ENCODE results near the gene CLEC2L. TPM values are rescaled to one million over a fixed set of nuclear protein-coding genes. Genes with fewer than 3 reads are reported as not detected.

The CLEC2L gene
- total RNA-seq, 1 experiment from 2014 or later: not detected

- Histone ChIP-seq H3K27ac (no peak overlapping the region), H3F3A (ENCODE audit: insufficient read depth, low read depth) (peaks cover 2% of the 10 kb centered on the region; the same call in 1 of the 2 replicates), H3K4me2 (no peak overlapping the region), H3K4me3 (no peak overlapping the region), H3K4me1 (replicated peaks; ENCODE audit: insufficient read depth) (no peaks in the 10 kb centered on the region), H3K36me3 (ENCODE audit: low read depth) (no peaks in the 10 kb centered on the region), H3K9me2 (ENCODE audit: insufficient read depth) (no peaks in the 10 kb centered on the region), H3K9me3 (ENCODE audit: insufficient read depth, low read depth) (0 out of 2 replicates have a peak, but pooled peaks cover 3% of the 10 kb centered on the region), H3K27me3 (ENCODE audit: insufficient read depth, low read depth) (no peaks in the 10 kb centered on the region), H3K79me2 (ENCODE audit: low read depth) (no peaks in the 10 kb centered on the region), H4K20me1 (ENCODE audit: insufficient read depth) (no peaks in the 10 kb centered on the region), H2AFZ (no peak overlapping the region)
- intact Hi-C loops (cut with micrococcal nuclease; ENCODE audit: unreplicated experiment): no loop called here
- BruUV-seq (replicated peaks): no TSS peak
- CTCF ChIA-PET: interaction anchor here (0.5 to 0.7 kb wide), 3 partner anchors 13 to 1747 kb away, joined by 4 to 16 read pairs (median 8); no protein-coding TSS in a partner anchor
- TF ChIP-seq CTCF (conservative IDR thresholded peaks at IDR 0.05) (no peak), EZH2 (IDR thresholded peaks at IDR 0.05; ENCODE audit: low read depth) (no peak)
- DNase-seq: peak in 1 of 2 experiments; percentile 42
- POLR2A ChIA-PET (ENCODE audit: unreplicated experiment): interaction anchor here (0.5 to 0.6 kb wide), 2 partner anchors 37 to 215 kb away, joined by 5 read pairs; no protein-coding TSS in a partner anchor
Measured at GRCh38 chr7:139490130-139490529, 33.4 kb upstream of the CLEC2L start.

GRCh38 chr7:139492293-139492692 is 31.2 kb upstream of the CLEC2L start:
- no peak overlapping the region for H3K4me3 ChIP-seq
- BruUV-seq (replicated peaks): no TSS peak
- no peaks in the 10 kb centered on the region for H3K4me1 ChIP-seq (replicated peaks; ENCODE audit: insufficient read depth)
- H4K20me1 ChIP-seq (ENCODE audit: insufficient read depth): no peaks in the 10 kb centered on the region
- TF ChIP-seq EZH2 (IDR thresholded peaks at IDR 0.05; ENCODE audit: low read depth): no peak
- no peak for TF ChIP-seq CTCF (conservative IDR thresholded peaks at IDR 0.05)
- H3F3A ChIP-seq (ENCODE audit: insufficient read depth, low read depth): peaks cover 2% of the 10 kb centered on the region; the same call in 1 of the 2 replicates
- POLR2A ChIA-PET (ENCODE audit: unreplicated experiment): no interaction called here
- H2AFZ ChIP-seq: no peak overlapping the region
- H3K27ac ChIP-seq: no peak overlapping the region
- DNase-seq: no peak
- no peaks in the 10 kb centered on the region for H3K9me2 ChIP-seq (ENCODE audit: insufficient read depth)
- no peak overlapping the region for H3K4me2 ChIP-seq
- intact Hi-C loops (cut with micrococcal nuclease; ENCODE audit: unreplicated experiment): no loop called here
- H3K79me2 ChIP-seq (ENCODE audit: low read depth): no peaks in the 10 kb centered on the region
- no peaks in the 10 kb centered on the region for H3K36me3 ChIP-seq (ENCODE audit: low read depth)
- CTCF ChIA-PET: no interaction called here
- 0 out of 2 replicates have a peak, but pooled peaks cover 3% of the 10 kb centered on the region for H3K9me3 ChIP-seq (ENCODE audit: insufficient read depth, low read depth)
- H3K27me3 ChIP-seq (ENCODE audit: insufficient read depth, low read depth): no peaks in the 10 kb centered on the region

GRCh38 chr7:139494835-139495579 is 28.5 kb upstream of the CLEC2L start:
- Histone ChIP-seq H3K79me2 (ENCODE audit: low read depth) (no peaks in the 10 kb centered on the region), H3K36me3 (ENCODE audit: low read depth) (no peaks in the 10 kb centered on the region), H4K20me1 (ENCODE audit: insufficient read depth) (no peaks in the 10 kb centered on the region), H3K9me3 (ENCODE audit: insufficient read depth, low read depth) (0 out of 2 replicates have a peak, but pooled peaks cover 3% of the 10 kb centered on the region), H2AFZ (no peak overlapping the region), H3K9me2 (ENCODE audit: insufficient read depth) (no peaks in the 10 kb centered on the region), H3K4me1 (replicated peaks; ENCODE audit: insufficient read depth) (no peaks in the 10 kb centered on the region), H3K4me3 (no peak overlapping the region), H3F3A (ENCODE audit: insufficient read depth, low read depth) (peaks cover 2% of the 10 kb centered on the region; the same call in 1 of the 2 replicates), H3K4me2 (no peak overlapping the region), H3K27ac (no peak overlapping the region), H3K27me3 (ENCODE audit: insufficient read depth, low read depth) (no peaks in the 10 kb centered on the region)
- BruUV-seq (replicated peaks): no TSS peak
- ChIA-PET CTCF (no interaction called here), POLR2A (ENCODE audit: unreplicated experiment) (no interaction called here)
- DNase-seq: no peak
- TF ChIP-seq CTCF (conservative IDR thresholded peaks at IDR 0.05): no peak
- no peak for TF ChIP-seq EZH2 (IDR thresholded peaks at IDR 0.05; ENCODE audit: low read depth)
- intact Hi-C loops (cut with micrococcal nuclease; ENCODE audit: unreplicated experiment): no loop called here

Measured in PC-9 (cell line).